ENCODE measurements around the gene MAP1LC3B.

Gene MAP1LC3B

GRCh38 chr16:87391950-87392820, at the start of gene MAP1LC3B:
MAP1LC3B (plus strand) TSS chr16:87392336; CDS start chr16:87392428, 92 bp downstream.
- DNase-seq = peak; percentile 90 to 97

GRCh38 chr16:87342504-87342903, 49.6 kb upstream of the MAP1LC3B start:
- no peak for DNase-seq

- no peak for DNase-seq
These were observed 49.0 kb upstream of the MAP1LC3B start for GRCh38 chr16:87342978-87343752.

- no peak for DNase-seq
These were observed 48.4 kb upstream of the MAP1LC3B start for GRCh38 chr16:87343753-87344050.

GRCh38 chr16:87344165-87344930, 47.8 kb upstream of the MAP1LC3B start:
- DNase-seq = no peak

GRCh38 chr16:87344931-87345631, 47.1 kb upstream of the MAP1LC3B start:
- DNase-seq = peak; percentile 32 to 66

- DNase-seq = no peak
These were observed 46.3 kb upstream of the MAP1LC3B start for GRCh38 chr16:87345726-87346424.

GRCh38 chr16:87346517-87347060, 45.5 kb upstream of the MAP1LC3B start:
- DNase-seq = no peak

- DNase-seq = no peak
These were observed 44.1 kb upstream of the MAP1LC3B start for GRCh38 chr16:87347932-87348615.

GRCh38 chr16:87348616-87349157, 43.4 kb upstream of the MAP1LC3B start:
- no peak for DNase-seq

GRCh38 chr16:87350031-87350430, 42.1 kb upstream of the MAP1LC3B start:
- DNase-seq = no peak

- DNase-seq = peak; percentile 74 to 85
These were observed 41.3 kb upstream of the MAP1LC3B start for GRCh38 chr16:87350681-87351319.

- peak; percentile 93 to 97 for DNase-seq
These were observed 40.8 kb upstream of the MAP1LC3B start for GRCh38 chr16:87351320-87351698.

- no peak for DNase-seq
These were observed 39.3 kb upstream of the MAP1LC3B start for GRCh38 chr16:87352818-87353217.

GRCh38 chr16:87353613-87354012, 38.5 kb upstream of the MAP1LC3B start:
- no peak for DNase-seq

- no peak for DNase-seq
These were observed 35.7 kb upstream of the MAP1LC3B start for GRCh38 chr16:87356491-87356853.

- DNase-seq = no peak
These were observed 33.9 kb upstream of the MAP1LC3B start for GRCh38 chr16:87358250-87358649.

- peak in 1 of 2 experiments; percentile 19 for DNase-seq
These were observed 33.4 kb upstream of the MAP1LC3B start for GRCh38 chr16:87358696-87359095.

GRCh38 chr16:87359121-87359520, 33.0 kb upstream of the MAP1LC3B start:
- no peak for DNase-seq

GRCh38 chr16:87360862-87361610, 31.1 kb upstream of the MAP1LC3B start:
- no peak for DNase-seq
